Measurements from ENCODE around the gene KDM4E.

Gene KDM4E

GRCh38 chr11:95059046-95059445 lies 34.0 kb downstream of the KDM4E start:
- ChIA-PET POLR2A (no interaction called here), CTCF (interaction anchor here (1.7 kb wide), 1 partner anchor 8 kb away, joined by 4 read pairs; no protein-coding TSS in a partner anchor)
- WGBS (ENCODE audit: insufficient coverage): 95% methylated on average over 6 of the region's 6 CpGs
- H3K27ac ChIP-seq (ENCODE audit: insufficient read depth in 1 of 2, low read depth in 1 of 2, low read length in 2 of 2, poor library complexity in 1 of 2, severe bottlenecking in 2 of 2): no peak overlapping the region
- peaks cover 0 to 2% (median 0%) of the 10 kb centered on the region in 5 experiments for H3K9me3 ChIP-seq (ENCODE audit: control extremely low read depth in 1 of 5, control insufficient read depth in 4 of 5, insufficient read depth in 2 of 5, low read depth in 1 of 5, low read length in 4 of 5)
- H3K4me3 ChIP-seq (ENCODE audit: control insufficient read depth in 1 of 7, extremely low read depth in 1 of 7, insufficient read depth in 4 of 7, low read depth in 2 of 7, low read length in 6 of 7): no peak overlapping the region
- H3K36me3 ChIP-seq (ENCODE audit: control insufficient read depth in 4 of 4, insufficient read depth in 4 of 4, low read length in 3 of 4): no peaks in the 10 kb centered on the region
- no peaks in the 10 kb centered on the region for H3K27me3 ChIP-seq (replicated peaks in 2 of 5; ENCODE audit: control insufficient read depth in 4 of 5, insufficient read depth in 5 of 5, low read length in 4 of 5)
- no peak for DNase-seq
- peaks cover 0 to 5% (median 0%) of the 10 kb centered on the region in 4 experiments for H3K4me1 ChIP-seq (ENCODE audit: control extremely low read depth in 1 of 4, control insufficient read depth in 4 of 4, insufficient read depth in 4 of 4, low read length in 3 of 4)

GRCh38 chr11:95065336-95065735 lies 40.3 kb downstream of the KDM4E start:
- H3K4me3 ChIP-seq (ENCODE audit: control insufficient read depth in 1 of 7, extremely low read depth in 1 of 7, insufficient read depth in 4 of 7, low read depth in 2 of 7, low read length in 6 of 7): no peak overlapping the region
- CTCF ChIA-PET: interaction anchor here (1.4 to 15.0 kb wide), 3 partner anchors 9 to 442 kb away, joined by 3 to 275 read pairs (median 5); no protein-coding TSS in a partner anchor

GRCh38 chr11:95066716-95067038 lies 41.6 kb downstream of the KDM4E start, which contains the start of gene SRSF8:
Gene SRSF8, plus strand, starts transcription at chr11:95066919. Its CDS starts 308 bp downstream, at chr11:95067227.
- H3K9me3 ChIP-seq (ENCODE audit: control extremely low read depth in 1 of 5, control insufficient read depth in 4 of 5, insufficient read depth in 2 of 5, low read depth in 1 of 5, low read length in 4 of 5): no peaks in the 10 kb centered on the region
- H3K4me3 ChIP-seq (ENCODE audit: control insufficient read depth in 1 of 7, extremely low read depth in 1 of 7, insufficient read depth in 4 of 7, low read depth in 2 of 7, low read length in 6 of 7): peak within 1 kb of the TSS; percentile 80 to 97 (median 92)
- DNase-seq: peak in 1 of 3 donors; percentile 57
- peak within 1 kb of the TSS; percentile 77 to 93 for H3K27ac ChIP-seq (ENCODE audit: insufficient read depth in 1 of 2, low read depth in 1 of 2, low read length in 2 of 2, poor library complexity in 1 of 2, severe bottlenecking in 2 of 2)
- peaks cover 0 to 5% (median 3%) of the 10 kb centered on the region in 4 experiments for H3K36me3 ChIP-seq (ENCODE audit: control insufficient read depth in 4 of 4, insufficient read depth in 4 of 4, low read length in 3 of 4)
- CTCF ChIA-PET: interaction anchor here (1.0 to 15.0 kb wide), 13 partner anchors 8 to 698 kb away, joined by 3 to 275 read pairs (median 5); partner anchors contain the start of gene ENDOD1
- 0% methylated on average over 2 of the region's 4 CpGs for WGBS (ENCODE audit: insufficient coverage)
- no peaks in the 10 kb centered on the region for H3K27me3 ChIP-seq (replicated peaks in 2 of 5; ENCODE audit: control insufficient read depth in 4 of 5, insufficient read depth in 5 of 5, low read length in 4 of 5)
- peaks cover 4 to 25% (median 19%) of the 10 kb centered on the region in 4 experiments for H3K4me1 ChIP-seq (ENCODE audit: control extremely low read depth in 1 of 4, control insufficient read depth in 4 of 4, insufficient read depth in 4 of 4, low read length in 3 of 4)
- POLR2A ChIA-PET: interaction anchor here (0.7 to 2.8 kb wide), 2 partner anchors 23 to 26 kb away, joined by 3 to 20 read pairs; partner anchors contain the start of gene ENDOD1

More at GRCh38 chr11:95065336-95065735, 40.3 kb downstream of the KDM4E start:
- peaks cover 4 to 25% (median 19%) of the 10 kb centered on the region in 4 experiments for H3K4me1 ChIP-seq (ENCODE audit: control extremely low read depth in 1 of 4, control insufficient read depth in 4 of 4, insufficient read depth in 4 of 4, low read length in 3 of 4)
- H3K36me3 ChIP-seq (ENCODE audit: control insufficient read depth in 4 of 4, insufficient read depth in 4 of 4, low read length in 3 of 4): peaks cover 0 to 1% (median under 1%) of the 10 kb centered on the region in 4 experiments
- POLR2A ChIA-PET: interaction anchor here (0.6 kb wide), 1 partner anchor 17 kb away, joined by 3 read pairs; no protein-coding TSS in a partner anchor
- no peaks in the 10 kb centered on the region for H3K27me3 ChIP-seq (replicated peaks in 2 of 5; ENCODE audit: control insufficient read depth in 4 of 5, insufficient read depth in 5 of 5, low read length in 4 of 5)
- DNase-seq: no peak
- no CpG with 5 or more reads among the region's 1 CpG for WGBS (ENCODE audit: insufficient coverage)
- no peak overlapping the region for H3K27ac ChIP-seq (ENCODE audit: insufficient read depth in 1 of 2, low read depth in 1 of 2, low read length in 2 of 2, poor library complexity in 1 of 2, severe bottlenecking in 2 of 2)
- H3K9me3 ChIP-seq (ENCODE audit: control extremely low read depth in 1 of 5, control insufficient read depth in 4 of 5, insufficient read depth in 2 of 5, low read depth in 1 of 5, low read length in 4 of 5): no peaks in the 10 kb centered on the region

- no peaks in the 10 kb centered on the region for H3K9me3 ChIP-seq (ENCODE audit: control extremely low read depth in 1 of 5, control insufficient read depth in 4 of 5, insufficient read depth in 2 of 5, low read depth in 1 of 5, low read length in 4 of 5)
- POLR2A ChIA-PET: interaction anchor here (0.7 to 2.8 kb wide), 4 partner anchors 23 to 85 kb away, joined by 3 to 20 read pairs (median 4); partner anchors contain the start of gene ENDOD1
- CTCF ChIA-PET: interaction anchor here (0.7 to 15.0 kb wide), 17 partner anchors 9 to 720 kb away, joined by 3 to 275 read pairs (median 5); partner anchors contain the start of gene ENDOD1
- H3K27ac ChIP-seq (ENCODE audit: insufficient read depth in 1 of 2, low read depth in 1 of 2, low read length in 2 of 2, poor library complexity in 1 of 2, severe bottlenecking in 2 of 2): peak overlapping the region; percentile 77 to 93
- H3K4me3 ChIP-seq (ENCODE audit: control insufficient read depth in 1 of 7, extremely low read depth in 1 of 7, insufficient read depth in 4 of 7, low read depth in 2 of 7, low read length in 6 of 7): peak overlapping the region; percentile 80 to 97 (median 92)
- H3K4me1 ChIP-seq (ENCODE audit: control extremely low read depth in 1 of 4, control insufficient read depth in 4 of 4, insufficient read depth in 4 of 4, low read length in 3 of 4): peaks cover 4 to 25% (median 19%) of the 10 kb centered on the region in 4 experiments
- H3K27me3 ChIP-seq (replicated peaks in 2 of 5; ENCODE audit: control insufficient read depth in 4 of 5, insufficient read depth in 5 of 5, low read length in 4 of 5): no peaks in the 10 kb centered on the region
- WGBS (ENCODE audit: insufficient coverage): under 1% methylated on average over 83 of the region's 98 CpGs
- DNase-seq: peak; percentile 69 to 85 (median 77)
- peaks cover 0 to 5% (median 3%) of the 10 kb centered on the region in 4 experiments for H3K36me3 ChIP-seq (ENCODE audit: control insufficient read depth in 4 of 4, insufficient read depth in 4 of 4, low read length in 3 of 4)
Measured at GRCh38 chr11:95067039-95067840, 42.2 kb downstream of the KDM4E start.

- CTCF ChIA-PET: interaction anchor here (0.7 to 15.0 kb wide), 11 partner anchors 9 to 720 kb away, joined by 3 to 275 read pairs (median 5); partner anchors contain the start of gene ENDOD1
- Histone ChIP-seq H3K27me3 (replicated peaks in 2 of 5; ENCODE audit: control insufficient read depth in 4 of 5, insufficient read depth in 5 of 5, low read length in 4 of 5) (no peaks in the 10 kb centered on the region), H3K27ac (ENCODE audit: insufficient read depth in 1 of 2, low read depth in 1 of 2, low read length in 2 of 2, poor library complexity in 1 of 2, severe bottlenecking in 2 of 2) (peak overlapping the region; percentile 77 to 93), H3K36me3 (ENCODE audit: control insufficient read depth in 4 of 4, insufficient read depth in 4 of 4, low read length in 3 of 4) (peaks cover 0 to 5% (median 3%) of the 10 kb centered on the region in 4 experiments), H3K4me3 (ENCODE audit: control insufficient read depth in 1 of 7, extremely low read depth in 1 of 7, insufficient read depth in 4 of 7, low read depth in 2 of 7, low read length in 6 of 7) (peak overlapping the region; percentile 80 to 97 (median 92)), H3K4me1 (ENCODE audit: control extremely low read depth in 1 of 4, control insufficient read depth in 4 of 4, insufficient read depth in 4 of 4, low read length in 3 of 4) (peaks cover 4 to 25% (median 19%) of the 10 kb centered on the region in 4 experiments), H3K9me3 (ENCODE audit: control extremely low read depth in 1 of 5, control insufficient read depth in 4 of 5, insufficient read depth in 2 of 5, low read depth in 1 of 5, low read length in 4 of 5) (no peaks in the 10 kb centered on the region)
- DNase-seq: no peak
- POLR2A ChIA-PET: interaction anchor here (0.7 to 2.8 kb wide), 3 partner anchors 22 to 84 kb away, joined by 3 to 20 read pairs (median 4); partner anchors contain the start of gene ENDOD1
- 2% methylated on average over 10 of the region's 16 CpGs for WGBS (ENCODE audit: insufficient coverage)
Measured at GRCh38 chr11:95067841-95068219, 42.8 kb downstream of the KDM4E start.

GRCh38 chr11:95068549-95068948 lies 43.5 kb downstream of the KDM4E start:
- POLR2A ChIA-PET: interaction anchor here (2.8 kb wide), 1 partner anchor 21 kb away, joined by 20 read pairs; the partner anchor contains the start of gene ENDOD1
- CTCF ChIA-PET: interaction anchor here (1.0 to 15.0 kb wide), 7 partner anchors 8 to 99 kb away, joined by 3 to 275 read pairs (median 9); partner anchors contain the start of gene ENDOD1
- peaks cover 0 to 5% (median 3%) of the 10 kb centered on the region in 4 experiments for H3K36me3 ChIP-seq (ENCODE audit: control insufficient read depth in 4 of 4, insufficient read depth in 4 of 4, low read length in 3 of 4)
- H3K4me1 ChIP-seq (ENCODE audit: control extremely low read depth in 1 of 4, control insufficient read depth in 4 of 4, insufficient read depth in 4 of 4, low read length in 3 of 4): peaks cover 4 to 25% (median 19%) of the 10 kb centered on the region in 4 experiments
- DNase-seq: peak; percentile 91 to 98 (median 96)
- peak overlapping the region in 6 of 7 experiments; percentile 80 to 97 (median 93) for H3K4me3 ChIP-seq (ENCODE audit: control insufficient read depth in 1 of 7, extremely low read depth in 1 of 7, insufficient read depth in 4 of 7, low read depth in 2 of 7, low read length in 6 of 7)
- no peaks in the 10 kb centered on the region for H3K9me3 ChIP-seq (ENCODE audit: control extremely low read depth in 1 of 5, control insufficient read depth in 4 of 5, insufficient read depth in 2 of 5, low read depth in 1 of 5, low read length in 4 of 5)
- WGBS (ENCODE audit: insufficient coverage): 0% methylated on average over 1 of the region's 5 CpGs
- H3K27me3 ChIP-seq (replicated peaks in 2 of 5; ENCODE audit: control insufficient read depth in 4 of 5, insufficient read depth in 5 of 5, low read length in 4 of 5): no peaks in the 10 kb centered on the region
- peak overlapping the region; percentile 77 to 93 for H3K27ac ChIP-seq (ENCODE audit: insufficient read depth in 1 of 2, low read depth in 1 of 2, low read length in 2 of 2, poor library complexity in 1 of 2, severe bottlenecking in 2 of 2)

Data from common myeloid progenitor, CD34-positive (primary cell).